Adipocyte (in vitro differentiated cells): ENCODE measurements around the gene USP17L28.
"Not testable (repeated sequence)": the region's sequence is repeated elsewhere in the genome, so short reads cannot be mapped to it uniquely, and the experiment has no call there.

Source experiments
- DNase-seq: peaks from one replicate; pipeline ENCODE4 v3.0.0-alpha.2; 2015; ENCODE audit warnings: low read depth
- H3K27me3 ChIP-seq: replicated peaks from 2 replicates; pipeline ENCODE4 v1.7.0; 2013; ENCODE audit warnings: mild to moderate bottlenecking, low read length, moderate library complexity; ENCODE audit not compliant: control insufficient read depth, insufficient read depth
- H3K36me3 ChIP-seq: 2 replicates; pipeline ENCODE4 v1.7.0; 2013; ENCODE audit warnings: low read length, mild to moderate bottlenecking, moderate library complexity; ENCODE audit not compliant: control insufficient read depth, insufficient read depth, severe bottlenecking
- H3K4me1 ChIP-seq: 2 replicates; pipeline ENCODE4 v1.7.0; 2013; ENCODE audit warnings: mild to moderate bottlenecking, low read length, moderate library complexity; ENCODE audit not compliant: control insufficient read depth, insufficient read depth
- H3K4me3 ChIP-seq: 2 replicates; pipeline ENCODE4 v1.7.0; 2013; ENCODE audit warnings: mild to moderate bottlenecking, low read length, moderate library complexity
- H3K9ac ChIP-seq: 2 replicates; pipeline ENCODE4 v1.7.0; 2013; ENCODE audit warnings: mild to moderate bottlenecking, low read length, moderate library complexity
- H3K9me3 ChIP-seq: 2 replicates; pipeline ENCODE4 v1.7.0; 2013; ENCODE audit warnings: mild to moderate bottlenecking, low read length, moderate library complexity; ENCODE audit not compliant: control insufficient read depth

USP17L28 gene

GRCh38 chr4:9381012-9381534 is 32.4 kb downstream of the USP17L28 start:
- not testable (repeated sequence) for DNase-seq, H3K9ac ChIP-seq, H3K36me3 ChIP-seq, H3K4me1 ChIP-seq, H3K27me3 ChIP-seq, H3K9me3 ChIP-seq
- H3K4me3 ChIP-seq, result peak overlapping the region; percentile 70

- H3K27me3 ChIP-seq, result no peaks in the 10 kb centered on the region
- no peak overlapping the region for H3K9ac ChIP-seq
- H3K9me3 ChIP-seq, result no peaks in the 10 kb centered on the region
- no peaks in the 10 kb centered on the region for H3K4me1 ChIP-seq
- no peak overlapping the region for H3K4me3 ChIP-seq
- no peak for DNase-seq
- H3K36me3 ChIP-seq, result no peaks in the 10 kb centered on the region
Observed at GRCh38 chr4:9384126-9384525, 35.4 kb downstream of the USP17L28 start.

GRCh38 chr4:9389001-9389400 is 40.3 kb downstream of the USP17L28 start:
- not testable (repeated sequence) for H3K9me3 ChIP-seq, H3K27me3 ChIP-seq, H3K9ac ChIP-seq, DNase-seq, H3K4me1 ChIP-seq, H3K36me3 ChIP-seq, H3K4me3 ChIP-seq
